ENCODE measurements around the gene HTRA2.

Gene HTRA2

GRCh38 chr2:74578408-74578807 lies 48.7 kb downstream of the HTRA2 start:
- no peaks in the 10 kb centered on the region for H3K36me3 Mint-ChIP-seq
- H3K27ac Mint-ChIP-seq, result no peak overlapping the region
- H3K27me3 Mint-ChIP-seq, result peaks cover 7 to 9% of the 10 kb centered on the region in 2 donors
- ATAC-seq (replicated peaks), result no peak
- DNase-seq, result no peak
- H3K9me3 Mint-ChIP-seq, result no peaks in the 10 kb centered on the region
- no peak overlapping the region for H3K4me3 Mint-ChIP-seq
- H3K4me1 Mint-ChIP-seq, result peaks cover 35 to 42% of the 10 kb centered on the region in 2 donors

DNA sequence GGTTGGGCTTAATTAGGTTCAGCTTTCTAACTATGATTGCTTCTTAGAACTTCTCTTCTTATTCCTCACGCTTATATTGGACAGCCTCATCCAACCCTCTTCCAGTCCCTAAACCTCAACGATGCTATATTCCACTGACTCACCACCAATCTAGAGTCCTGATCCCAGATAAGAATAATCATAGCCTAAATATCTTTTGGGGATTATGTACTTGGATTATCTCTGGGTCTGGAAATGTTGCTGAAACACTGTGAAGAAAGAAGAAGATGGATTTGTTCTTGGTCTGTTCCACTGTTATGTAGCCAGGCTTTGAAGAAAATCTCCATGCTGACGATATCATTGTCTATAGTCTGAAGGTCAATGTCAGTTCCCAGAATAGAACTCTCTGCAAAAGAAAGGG lies 51.7 kb downstream of the HTRA2 start:
- DNase-seq (no peak), ATAC-seq (replicated peaks) (no peak)
- peaks cover 7 to 9% of the 10 kb centered on the region in 2 donors for H3K27me3 Mint-ChIP-seq
- no peaks in the 10 kb centered on the region for H3K36me3 Mint-ChIP-seq
- no peak overlapping the region for H3K4me3 Mint-ChIP-seq
- H3K27ac Mint-ChIP-seq, result no peak overlapping the region
- no peaks in the 10 kb centered on the region for H3K9me3 Mint-ChIP-seq
- H3K4me1 Mint-ChIP-seq, result peaks cover 28 to 46% of the 10 kb centered on the region in 2 donors

DNA sequence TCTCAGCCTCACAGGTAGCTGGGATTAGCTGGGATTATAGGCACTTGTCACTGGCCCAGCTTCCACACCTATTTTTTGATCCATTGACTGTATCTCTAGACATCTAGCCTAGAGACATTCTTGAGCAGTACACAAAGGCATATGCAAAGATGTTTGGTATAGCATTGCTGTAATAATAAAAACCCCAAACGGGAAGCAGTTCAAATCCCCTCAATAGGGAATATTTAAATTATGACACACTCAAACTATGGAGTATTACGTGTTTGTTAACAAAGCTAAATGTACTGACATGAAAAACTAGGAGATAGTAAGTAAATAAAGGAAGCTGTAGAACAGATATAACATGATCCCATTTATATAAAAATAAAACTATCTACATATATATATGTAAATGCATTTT lies 52.5 kb downstream of the HTRA2 start:
- no peaks in the 10 kb centered on the region for H3K9me3 Mint-ChIP-seq
- DNase-seq (no peak), ATAC-seq (replicated peaks) (no peak)
- H3K27me3 Mint-ChIP-seq, result peaks cover 7 to 9% of the 10 kb centered on the region in 2 donors
- H3K4me1 Mint-ChIP-seq, result peaks cover 22 to 38% of the 10 kb centered on the region in 2 donors
- no peak overlapping the region for H3K27ac Mint-ChIP-seq
- no peak overlapping the region for H3K4me3 Mint-ChIP-seq
- no peaks in the 10 kb centered on the region for H3K36me3 Mint-ChIP-seq
